K562 (cell line): ENCODE data around the gene XPOT. TPM values are rescaled to one million over a fixed set of nuclear protein-coding genes. Genes with fewer than 3 reads are reported as not detected.
A peak's percentile ranks its signal among the peaks of the same experiment; 100 is the strongest.

Experiments used
- FOXP1 ChIP-seq: sonication (generic); formaldehyde crosslinking; IDR thresholded peaks from 2 replicates; pipeline ENCODE4 v1.8.0; 2022; ENCODE audit warnings: mild to moderate bottlenecking, missing genetic modification reagents
- MAFK ChIP-seq: IDR thresholded peaks from 2 replicates; pipeline ENCODE4 v1.6.1; 2011; ENCODE audit warnings: low read length, improper control_type of control experiment
- MYNN ChIP-seq, 2 experiments: sonication (generic); formaldehyde crosslinking in 1 of 2; IDR thresholded peaks; 2 replicates each; pipeline versions ENCODE4 v1.5.0 to v1.6.1; 2016 to 2020; ENCODE audit warnings: antibody characterized with exemption in 1 of 2, missing genetic modification reagents in 1 of 2
- NCOR1 ChIP-seq: fragments of 450-650 bp; IDR thresholded peaks from 2 replicates; pipeline ENCODE4 v1.6.1; 2016; ENCODE audit warnings: mild to moderate bottlenecking, moderate library complexity
- PCBP1 ChIP-seq: fragments of 200-400 bp; formaldehyde crosslinking; IDR thresholded peaks from 2 replicates; pipeline ENCODE4 v1.6.1; 2018; ENCODE audit warnings: mild to moderate bottlenecking, low read depth, low read length; ENCODE audit not compliant: poor library complexity, severe bottlenecking
- RBM17 ChIP-seq: fragments of 200-400 bp; formaldehyde crosslinking; IDR thresholded peaks from 2 replicates; pipeline ENCODE4 v1.6.1; 2017; ENCODE audit warnings: low read depth, mild to moderate bottlenecking, low read length, borderline replicate concordance
- SP1 ChIP-seq: sonication (generic); formaldehyde crosslinking; IDR thresholded peaks from 2 replicates; pipeline ENCODE4 v1.8.1; 2022; ENCODE audit warnings: mild to moderate bottlenecking, missing genetic modification reagents
- TFAP4 ChIP-seq: sonication (generic); formaldehyde crosslinking; IDR thresholded peaks from 2 replicates; pipeline ENCODE4 v1.8.0; 2022; ENCODE audit warnings: missing genetic modification reagents, mild to moderate bottlenecking, moderate library complexity, borderline replicate concordance
- ZKSCAN1 ChIP-seq: fragments of 150-350 bp; IDR thresholded peaks from 2 replicates; pipeline ENCODE4 v1.6.1; 2016; ENCODE audit warnings: low read depth, low read length
- ZNF41 ChIP-seq: fragments of 250-450 bp; sonication (Bioruptor Pico); conservative IDR thresholded peaks from 2 replicates; pipeline ENCODE4 v1.4.0; 2020; ENCODE audit warnings: mild to moderate bottlenecking
- ZNF79 ChIP-seq: fragments of 250-450 bp; sonication (Bioruptor Pico); IDR thresholded peaks from 2 replicates; pipeline ENCODE4 v1.4.0; 2020; ENCODE audit warnings: low read depth, mild to moderate bottlenecking, moderate library complexity
- polyA plus RNA-seq, 8 experiments: library from polyadenylated mRNA; depleted of rRNA in 4 of 8; stranded (reverse) in 5 of 8; unstranded in 3 of 8; fragments of >200 nt; fragmentation: Nextera tagmentation in 2 of 8; fragmentation: Illumina TruSeq in 1 of 8; extraction: Ambion mirVana in 2 of 8; extraction: Trizol in 1 of 8; gene quantifications; 2 replicates each; pipeline versions ENCODE4 v1.2.1 to v1.2.3, GENCODE V29; 2011 to 2014; ENCODE audit warnings: inconsistent platforms in 1 of 8, missing spikeins in 1 of 8
- total RNA-seq, 7 experiments: library from RNA; depleted of rRNA in 6 of 7; stranded (reverse); fragments of >200 nt in 6 of 7; fragmentation: Illumina TruSeq in 2 of 7; extraction: Trizol in 2 of 7; gene quantifications; 2 replicates each; pipeline versions ENCODE4 v1.2.1 to v1.2.3, GENCODE V29; 2011 to 2021; ENCODE audit warnings: low replicate concordance in 1 of 7
- TF ChIP-seq, protein P1 (sequence below), 2 experiments: fragments of 200-800 bp in 1 of 2; sonication (Bioruptor generic) in 1 of 2; sonication (generic) in 1 of 2; formaldehyde crosslinking in 1 of 2; IDR thresholded peaks in 1 of 2; conservative IDR thresholded peaks in 1 of 2; 2 replicates each; pipeline versions ENCODE4 v1.5.0 to v1.6.1; 2016 to 2020; ENCODE audit warnings: missing compliant biosample characterization in 1 of 2, missing genetic modification characterization in 1 of 2, missing genetic modification reagents in 1 of 2
- TF ChIP-seq, protein P2 (sequence below): fragments of 450-650 bp; formaldehyde crosslinking; IDR thresholded peaks from 2 replicates; pipeline ENCODE4 v1.4.0; 2020; ENCODE audit warnings: mild to moderate bottlenecking, moderate library complexity
- TF ChIP-seq, protein P3 (sequence below): fragments of 450-650 bp; formaldehyde crosslinking; IDR thresholded peaks from 2 replicates; pipeline ENCODE4 v1.4.0; 2020; ENCODE audit warnings: mild to moderate bottlenecking, mixed read lengths
- TF ChIP-seq, protein P4 (sequence below), 2 experiments: fragments of 150-350 bp in 1 of 2; IDR thresholded peaks; 2 replicates each; pipeline ENCODE4 v1.6.1; 2012 to 2016; ENCODE audit warnings: low read depth in 2 of 2, low read length in 2 of 2, mild to moderate bottlenecking in 1 of 2, moderate library complexity in 1 of 2

Gene XPOT
- total and polyA plus RNA-seq, 9 of the 15 experiments (the other 6 are each of a cell fraction or from before 2014, with no cell fraction given): 26.2 to 192 (median 102) TPM

DNA sequence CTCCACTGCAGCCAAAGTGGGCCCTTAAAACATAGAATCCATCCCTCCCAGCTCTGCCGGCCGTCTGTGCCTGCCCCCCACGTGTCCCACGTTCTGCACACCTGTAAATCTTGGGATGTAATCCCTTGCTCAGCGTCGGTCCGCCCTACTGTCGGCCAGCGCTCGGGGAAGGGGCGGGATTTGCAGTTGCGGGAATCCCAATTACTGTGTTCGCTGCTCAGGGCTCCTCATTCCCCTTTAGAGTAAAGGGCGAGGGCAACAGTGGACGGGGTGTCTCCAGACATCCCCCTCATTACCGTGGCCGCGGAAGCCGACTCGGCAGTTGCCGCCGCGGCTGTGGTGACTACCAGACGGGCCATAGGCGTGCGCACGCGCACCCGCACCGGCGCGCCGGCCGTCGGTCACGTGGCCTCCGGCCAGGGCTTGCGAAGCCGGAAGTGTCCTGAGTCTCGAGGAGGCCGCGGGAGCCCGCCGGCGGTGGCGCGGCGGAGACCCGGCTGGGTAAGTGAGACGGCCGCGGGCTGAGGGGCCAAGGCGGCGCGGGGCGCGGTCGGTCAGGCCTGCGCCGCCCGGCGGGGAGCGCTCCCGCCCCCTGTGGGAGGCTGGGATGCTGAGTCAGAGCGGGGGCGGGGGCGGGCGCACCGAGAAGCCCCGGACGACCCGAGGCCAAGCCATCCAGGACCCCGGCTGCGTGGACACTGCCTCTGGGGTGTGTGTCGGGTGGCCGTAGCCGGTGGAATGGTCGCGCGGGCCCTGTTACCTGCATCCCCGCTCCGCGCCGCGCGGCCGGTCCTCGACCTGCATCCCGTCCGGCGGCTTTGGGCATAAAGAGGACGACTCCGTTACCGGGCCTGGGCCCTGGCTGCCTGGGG lies 47.7 kb downstream of the XPOT start, which contains the start of gene TBK1 (continued):
- TF ChIP-seq, protein P1, sequence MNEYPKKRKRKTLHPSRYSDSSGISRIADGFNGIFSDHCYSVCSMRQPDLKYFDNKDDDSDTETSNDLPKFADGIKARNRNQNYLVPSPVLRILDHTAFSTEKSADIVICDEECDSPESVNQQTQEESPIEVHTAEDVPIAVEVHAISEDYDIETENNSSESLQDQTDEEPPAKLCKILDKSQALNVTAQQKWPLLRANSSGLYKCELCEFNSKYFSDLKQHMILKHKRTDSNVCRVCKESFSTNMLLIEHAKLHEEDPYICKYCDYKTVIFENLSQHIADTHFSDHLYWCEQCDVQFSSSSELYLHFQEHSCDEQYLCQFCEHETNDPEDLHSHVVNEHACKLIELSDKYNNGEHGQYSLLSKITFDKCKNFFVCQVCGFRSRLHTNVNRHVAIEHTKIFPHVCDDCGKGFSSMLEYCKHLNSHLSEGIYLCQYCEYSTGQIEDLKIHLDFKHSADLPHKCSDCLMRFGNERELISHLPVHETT (CRISPR knock-in tag; conservative IDR thresholded peaks at IDR 0.05 in 1 of 2, IDR thresholded peaks at IDR 0.05 in 1 of 2): peak in 1 of 2 experiments; percentile 92; a peak in 2 of 4 replicates
- peak; percentile 69; the same call in 1 of the 2 replicates for TF ChIP-seq TFAP4 (CRISPR knock-in tag)
- TF ChIP-seq NCOR1: 0 out of 2 replicates have a peak, but pooled peaks have one; percentile 46
- TF ChIP-seq PCBP1: peak; percentile 51
- no peak for TF ChIP-seq SP1
- peak; percentile 47; the same call in 1 of the 2 replicates for TF ChIP-seq FOXP1
- TF ChIP-seq ZNF41 (CRISPR knock-in tag): no peak
- TF ChIP-seq ZKSCAN1: peak; percentile 70
- TF ChIP-seq, protein P2, sequence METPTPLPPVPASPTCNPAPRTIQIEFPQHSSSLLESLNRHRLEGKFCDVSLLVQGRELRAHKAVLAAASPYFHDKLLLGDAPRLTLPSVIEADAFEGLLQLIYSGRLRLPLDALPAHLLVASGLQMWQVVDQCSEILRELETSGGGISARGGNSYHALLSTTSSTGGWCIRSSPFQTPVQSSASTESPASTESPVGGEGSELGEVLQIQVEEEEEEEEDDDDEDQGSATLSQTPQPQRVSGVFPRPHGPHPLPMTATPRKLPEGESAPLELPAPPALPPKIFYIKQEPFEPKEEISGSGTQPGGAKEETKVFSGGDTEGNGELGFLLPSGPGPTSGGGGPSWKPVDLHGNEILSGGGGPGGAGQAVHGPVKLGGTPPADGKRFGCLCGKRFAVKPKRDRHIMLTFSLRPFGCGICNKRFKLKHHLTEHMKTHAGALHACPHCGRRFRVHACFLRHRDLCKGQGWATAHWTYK (CRISPR knock-in tag): peak; percentile 60; the same call in 1 of the 2 replicates
- TF ChIP-seq ZNF79 (CRISPR knock-in tag): no peak
- TF ChIP-seq MAFK: peak; percentile 49
- peak; percentile 46; the same call in 1 of the 2 replicates for TF ChIP-seq MYNN (IDR thresholded peaks at IDR 0.05)
- TF ChIP-seq MYNN (CRISPR knock-in tag; IDR thresholded peaks at IDR 0.05): no peak
- TF ChIP-seq, protein P3, sequence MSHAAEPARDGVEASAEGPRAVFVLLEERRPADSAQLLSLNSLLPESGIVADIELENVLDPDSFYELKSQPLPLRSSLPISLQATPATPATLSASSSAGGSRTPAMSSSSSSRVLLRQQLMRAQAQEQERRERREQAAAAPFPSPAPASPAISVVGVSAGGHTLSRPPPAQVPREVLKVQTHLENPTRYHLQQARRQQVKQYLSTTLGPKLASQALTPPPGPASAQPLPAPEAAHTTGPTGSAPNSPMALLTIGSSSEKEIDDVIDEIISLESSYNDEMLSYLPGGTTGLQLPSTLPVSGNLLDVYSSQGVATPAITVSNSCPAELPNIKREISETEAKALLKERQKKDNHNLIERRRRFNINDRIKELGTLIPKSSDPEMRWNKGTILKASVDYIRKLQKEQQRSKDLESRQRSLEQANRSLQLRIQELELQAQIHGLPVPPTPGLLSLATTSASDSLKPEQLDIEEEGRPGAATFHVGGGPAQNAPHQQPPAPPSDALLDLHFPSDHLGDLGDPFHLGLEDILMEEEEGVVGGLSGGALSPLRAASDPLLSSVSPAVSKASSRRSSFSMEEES (CRISPR knock-in tag): peak; percentile 97
- TF ChIP-seq, protein P4, sequence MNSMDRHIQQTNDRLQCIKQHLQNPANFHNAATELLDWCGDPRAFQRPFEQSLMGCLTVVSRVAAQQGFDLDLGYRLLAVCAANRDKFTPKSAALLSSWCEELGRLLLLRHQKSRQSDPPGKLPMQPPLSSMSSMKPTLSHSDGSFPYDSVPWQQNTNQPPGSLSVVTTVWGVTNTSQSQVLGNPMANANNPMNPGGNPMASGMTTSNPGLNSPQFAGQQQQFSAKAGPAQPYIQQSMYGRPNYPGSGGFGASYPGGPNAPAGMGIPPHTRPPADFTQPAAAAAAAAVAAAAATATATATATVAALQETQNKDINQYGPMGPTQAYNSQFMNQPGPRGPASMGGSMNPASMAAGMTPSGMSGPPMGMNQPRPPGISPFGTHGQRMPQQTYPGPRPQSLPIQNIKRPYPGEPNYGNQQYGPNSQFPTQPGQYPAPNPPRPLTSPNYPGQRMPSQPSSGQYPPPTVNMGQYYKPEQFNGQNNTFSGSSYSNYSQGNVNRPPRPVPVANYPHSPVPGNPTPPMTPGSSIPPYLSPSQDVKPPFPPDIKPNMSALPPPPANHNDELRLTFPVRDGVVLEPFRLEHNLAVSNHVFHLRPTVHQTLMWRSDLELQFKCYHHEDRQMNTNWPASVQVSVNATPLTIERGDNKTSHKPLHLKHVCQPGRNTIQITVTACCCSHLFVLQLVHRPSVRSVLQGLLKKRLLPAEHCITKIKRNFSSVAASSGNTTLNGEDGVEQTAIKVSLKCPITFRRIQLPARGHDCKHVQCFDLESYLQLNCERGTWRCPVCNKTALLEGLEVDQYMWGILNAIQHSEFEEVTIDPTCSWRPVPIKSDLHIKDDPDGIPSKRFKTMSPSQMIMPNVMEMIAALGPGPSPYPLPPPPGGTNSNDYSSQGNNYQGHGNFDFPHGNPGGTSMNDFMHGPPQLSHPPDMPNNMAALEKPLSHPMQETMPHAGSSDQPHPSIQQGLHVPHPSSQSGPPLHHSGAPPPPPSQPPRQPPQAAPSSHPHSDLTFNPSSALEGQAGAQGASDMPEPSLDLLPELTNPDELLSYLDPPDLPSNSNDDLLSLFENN (IDR thresholded peaks at IDR 0.05; ENCODE audit: low read depth in 2 of 2, low read length in 2 of 2): peak in 1 of 2 experiments; percentile 13; a peak in 1 of 4 replicates
- no peak for TF ChIP-seq RBM17
